GM23338 (cell line): Measurements from ENCODE around the gene SUGCT. TPM values are rescaled to one million over a fixed set of nuclear protein-coding genes. Genes with fewer than 3 reads are reported as not detected.

Experiments
- ATAC-seq: fragments of 200-7000 bp; cut with Tn5 transposase; 3 replicates; pipeline ENCODE4 v1.9.1; 2020
- DNase-seq: peaks from one replicate; pipeline ENCODE4 v3.0.0-alpha.2; 2015; ENCODE audit warnings: low spot score
- H2AFZ ChIP-seq: fragments of 200-600 bp; sonication (generic); 2 replicates; pipeline ENCODE4 v1.8.0; 2016; ENCODE audit warnings: antibody characterized with exemption, mild to moderate bottlenecking, moderate library complexity
- H3F3A ChIP-seq: fragments of 200-600 bp; sonication (generic); replicated peaks from 2 replicates; pipeline ENCODE4 v1.8.0; 2017; ENCODE audit warnings: antibody characterized with exemption, mixed run types, low read depth
- H3K27ac ChIP-seq: fragments of 200-600 bp; sonication (generic); 2 replicates; pipeline ENCODE4 v1.6.1; 2016; ENCODE audit warnings: low read depth
- H3K27me3 ChIP-seq: fragments of 200-600 bp; sonication (generic); 2 replicates; pipeline ENCODE4 v1.8.0; 2016; ENCODE audit warnings: mild to moderate bottlenecking, mixed run types, moderate library complexity; ENCODE audit not compliant: insufficient read depth
- H3K36me3 ChIP-seq: fragments of 200-600 bp; sonication (generic); 2 replicates; pipeline ENCODE4 v1.8.0; 2016; ENCODE audit warnings: mild to moderate bottlenecking; ENCODE audit not compliant: insufficient read depth
- H3K4me1 ChIP-seq: fragments of 200-600 bp; sonication (generic); 2 replicates; pipeline ENCODE4 v1.8.0; 2016; ENCODE audit warnings: mild to moderate bottlenecking, moderate library complexity; ENCODE audit not compliant: insufficient read depth
- H3K4me2 ChIP-seq: fragments of 200-600 bp; sonication (generic); 2 replicates; pipeline ENCODE4 v1.7.1; 2017; ENCODE audit warnings: mixed run types
- H3K4me3 ChIP-seq: fragments of 200-600 bp; sonication (generic); 2 replicates; pipeline ENCODE4 v1.6.1; 2016; ENCODE audit warnings: mixed run types
- H3K79me2 ChIP-seq: fragments of 200-600 bp; sonication (generic); replicated peaks from 2 replicates; pipeline ENCODE4 v1.8.0; 2017; ENCODE audit warnings: mild to moderate bottlenecking; ENCODE audit not compliant: insufficient read depth
- H3K9me2 ChIP-seq: fragments of 200-600 bp; sonication (generic); 2 replicates; pipeline ENCODE4 v1.8.0; 2017; ENCODE audit not compliant: insufficient read depth
- H4K20me1 ChIP-seq: fragments of 200-600 bp; sonication (generic); replicated peaks from 2 replicates; pipeline ENCODE4 v1.8.0; 2017; ENCODE audit warnings: mild to moderate bottlenecking; ENCODE audit not compliant: insufficient read depth
- H3K27ac Mint-ChIP-seq: 2 replicates; pipeline ENCODE4 v1.8.0; 2020; ENCODE audit warnings: inconsistent platforms, mild to moderate bottlenecking, moderate library complexity, mixed read lengths
- H3K27me3 Mint-ChIP-seq: 3 replicates; pipeline ENCODE4 v1.8.0; 2022; ENCODE audit warnings: low read depth, mild to moderate bottlenecking, moderate library complexity, mixed read lengths, inconsistent platforms; ENCODE audit not compliant: insufficient read depth, poor library complexity
- H3K36me3 Mint-ChIP-seq: 3 replicates; pipeline ENCODE4 v1.8.0; 2021; ENCODE audit warnings: low read depth, mild to moderate bottlenecking, inconsistent platforms, moderate library complexity, mixed read lengths
- H3K4me1 Mint-ChIP-seq: 3 replicates; pipeline ENCODE4 v1.8.0; 2020; ENCODE audit warnings: mild to moderate bottlenecking, inconsistent platforms, mixed read lengths
- H3K4me3 Mint-ChIP-seq: 3 replicates; pipeline ENCODE4 v1.8.0; 2021; ENCODE audit warnings: moderate library complexity, mild to moderate bottlenecking, inconsistent platforms, mixed read lengths
- H3K9me3 Mint-ChIP-seq: 3 replicates; pipeline ENCODE4 v1.8.0; 2020; ENCODE audit warnings: moderate library complexity, mild to moderate bottlenecking, inconsistent platforms, mixed read lengths
- REST ChIP-seq: IDR thresholded peaks from one replicate; pipeline ENCODE4 v1.6.1; 2018; ENCODE audit warnings: antibody characterized with exemption; ENCODE audit not compliant: unreplicated experiment
- ZNF331 ChIP-seq: fragments of 250-450 bp; sonication (Bioruptor Pico); IDR thresholded peaks from 2 replicates; pipeline ENCODE4 v1.5.0; 2020; ENCODE audit warnings: low read depth, mild to moderate bottlenecking, moderate library complexity
- polyA plus RNA-seq: library from polyadenylated mRNA; unstranded; fragments of >200 nt; fragmentation: Nextera tagmentation; extraction: Ambion mirVana; gene quantifications from 2 replicates; pipeline ENCODE4 v1.2.1, GENCODE V29; 2016
- total RNA-seq: library from RNA; depleted of rRNA; stranded (reverse); fragments of >200 nt; shearing (Covaris generic); gene quantifications from 2 replicates; pipeline ENCODE4 v1.2.3, GENCODE V29; 2014
- TF ChIP-seq, protein P1 (sequence below): fragments of 250-450 bp; sonication (Bioruptor Pico); IDR thresholded peaks from 2 replicates; pipeline ENCODE4 v1.5.0; 2020; ENCODE audit warnings: mild to moderate bottlenecking, moderate library complexity

SUGCT gene
- total and polyA plus RNA-seq, 2 experiments from 2014 or later = 4.2 to 5.6 TPM

GRCh38 chr7:40793132-40793531, 658.3 kb downstream of the SUGCT start:
- Histone ChIP-seq H3K9me2 (peaks cover 3% of the 10 kb centered on the region; the same call in 1 of the 2 replicates), H3K27me3 (no peaks in the 10 kb centered on the region), H3K36me3 (no peaks in the 10 kb centered on the region), H3K27ac (no peak overlapping the region), H3F3A (no peaks in the 10 kb centered on the region), H3K4me1 (no peaks in the 10 kb centered on the region), H3K79me2 (no peaks in the 10 kb centered on the region), H4K20me1 (no peaks in the 10 kb centered on the region), H2AFZ (no peak overlapping the region), H3K4me2 (no peak overlapping the region), H3K4me3 (no peak overlapping the region)
- Mint-ChIP-seq H3K36me3 (no peaks in the 10 kb centered on the region), H3K27me3 (peaks cover 2% of the 10 kb centered on the region), H3K4me1 (no peaks in the 10 kb centered on the region), H3K4me3 (no peak overlapping the region), H3K9me3 (no peaks in the 10 kb centered on the region), H3K27ac (no peak overlapping the region)
- ATAC-seq = no peak
- TF ChIP-seq, protein P1, sequence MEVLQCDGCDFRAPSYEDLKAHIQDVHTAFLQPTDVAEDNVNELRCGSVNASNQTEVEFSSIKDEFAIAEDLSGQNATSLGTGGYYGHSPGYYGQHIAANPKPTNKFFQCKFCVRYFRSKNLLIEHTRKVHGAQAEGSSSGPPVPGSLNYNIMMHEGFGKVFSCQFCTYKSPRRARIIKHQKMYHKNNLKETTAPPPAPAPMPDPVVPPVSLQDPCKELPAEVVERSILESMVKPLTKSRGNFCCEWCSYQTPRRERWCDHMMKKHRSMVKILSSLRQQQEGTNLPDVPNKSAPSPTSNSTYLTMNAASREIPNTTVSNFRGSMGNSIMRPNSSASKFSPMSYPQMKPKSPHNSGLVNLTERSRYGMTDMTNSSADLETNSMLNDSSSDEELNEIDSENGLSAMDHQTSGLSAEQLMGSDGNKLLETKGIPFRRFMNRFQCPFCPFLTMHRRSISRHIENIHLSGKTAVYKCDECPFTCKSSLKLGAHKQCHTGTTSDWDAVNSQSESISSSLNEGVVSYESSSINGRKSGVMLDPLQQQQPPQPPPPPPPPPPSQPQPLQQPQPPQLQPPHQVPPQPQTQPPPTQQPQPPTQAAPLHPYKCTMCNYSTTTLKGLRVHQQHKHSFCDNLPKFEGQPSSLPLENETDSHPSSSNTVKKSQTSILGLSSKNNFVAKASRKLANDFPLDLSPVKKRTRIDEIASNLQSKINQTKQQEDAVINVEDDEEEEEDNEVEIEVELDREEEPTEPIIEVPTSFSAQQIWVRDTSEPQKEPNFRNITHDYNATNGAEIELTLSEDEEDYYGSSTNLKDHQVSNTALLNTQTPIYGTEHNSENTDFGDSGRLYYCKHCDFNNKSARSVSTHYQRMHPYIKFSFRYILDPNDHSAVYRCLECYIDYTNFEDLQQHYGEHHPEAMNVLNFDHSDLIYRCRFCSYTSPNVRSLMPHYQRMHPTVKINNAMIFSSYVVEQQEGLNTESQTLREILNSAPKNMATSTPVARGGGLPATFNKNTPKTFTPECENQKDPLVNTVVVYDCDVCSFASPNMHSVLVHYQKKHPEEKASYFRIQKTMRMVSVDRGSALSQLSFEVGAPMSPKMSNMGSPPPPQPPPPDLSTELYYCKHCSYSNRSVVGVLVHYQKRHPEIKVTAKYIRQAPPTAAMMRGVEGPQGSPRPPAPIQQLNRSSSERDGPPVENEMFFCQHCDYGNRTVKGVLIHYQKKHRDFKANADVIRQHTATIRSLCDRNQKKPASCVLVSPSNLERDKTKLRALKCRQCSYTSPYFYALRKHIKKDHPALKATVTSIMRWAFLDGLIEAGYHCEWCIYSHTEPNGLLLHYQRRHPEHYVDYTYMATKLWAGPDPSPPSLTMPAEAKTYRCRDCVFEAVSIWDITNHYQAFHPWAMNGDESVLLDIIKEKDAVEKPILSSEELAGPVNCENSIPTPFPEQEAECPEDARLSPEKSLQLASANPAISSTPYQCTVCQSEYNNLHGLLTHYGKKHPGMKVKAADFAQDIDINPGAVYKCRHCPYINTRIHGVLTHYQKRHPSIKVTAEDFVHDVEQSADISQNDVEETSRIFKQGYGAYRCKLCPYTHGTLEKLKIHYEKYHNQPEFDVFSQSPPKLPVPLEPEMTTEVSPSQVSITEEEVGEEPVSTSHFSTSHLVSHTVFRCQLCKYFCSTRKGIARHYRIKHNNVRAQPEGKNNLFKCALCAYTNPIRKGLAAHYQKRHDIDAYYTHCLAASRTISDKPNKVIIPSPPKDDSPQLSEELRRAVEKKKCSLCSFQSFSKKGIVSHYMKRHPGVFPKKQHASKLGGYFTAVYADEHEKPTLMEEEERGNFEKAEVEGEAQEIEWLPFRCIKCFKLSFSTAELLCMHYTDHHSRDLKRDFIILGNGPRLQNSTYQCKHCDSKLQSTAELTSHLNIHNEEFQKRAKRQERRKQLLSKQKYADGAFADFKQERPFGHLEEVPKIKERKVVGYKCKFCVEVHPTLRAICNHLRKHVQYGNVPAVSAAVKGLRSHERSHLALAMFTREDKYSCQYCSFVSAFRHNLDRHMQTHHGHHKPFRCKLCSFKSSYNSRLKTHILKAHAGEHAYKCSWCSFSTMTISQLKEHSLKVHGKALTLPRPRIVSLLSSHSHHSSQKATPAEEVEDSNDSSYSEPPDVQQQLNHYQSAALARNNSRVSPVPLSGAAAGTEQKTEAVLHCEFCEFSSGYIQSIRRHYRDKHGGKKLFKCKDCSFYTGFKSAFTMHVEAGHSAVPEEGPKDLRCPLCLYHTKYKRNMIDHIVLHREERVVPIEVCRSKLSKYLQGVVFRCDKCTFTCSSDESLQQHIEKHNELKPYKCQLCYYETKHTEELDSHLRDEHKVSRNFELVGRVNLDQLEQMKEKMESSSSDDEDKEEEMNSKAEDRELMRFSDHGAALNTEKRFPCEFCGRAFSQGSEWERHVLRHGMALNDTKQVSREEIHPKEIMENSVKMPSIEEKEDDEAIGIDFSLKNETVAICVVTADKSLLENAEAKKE = no peak
- no peak for TF ChIP-seq REST
- no peak for TF ChIP-seq ZNF331 (CRISPR knock-in tag)
- DNase-seq = no peak
